Ovary (tissue), 9 donors: ENCODE data around the gene TIMP3. TPM values are rescaled to one million over a fixed set of nuclear protein-coding genes. Genes with fewer than 3 reads are reported as not detected.
A peak's percentile ranks its signal among the peaks of the same experiment; 100 is the strongest.

Source experiments
- DNase-seq, 5 donors: peaks; one replicate each; pipeline ENCODE4 v3.0.0-alpha.2; 2019 to 2020
- H3K27ac ChIP-seq, 2 donors: fragments of 200-600 bp; one replicate each; pipeline versions ENCODE4 v1.5.1 to v1.8.0; 2019 to 2022
- H3K27me3 ChIP-seq: fragments of 200-600 bp; one replicate; pipeline ENCODE4 v1.8.0; 2022
- H3K36me3 ChIP-seq: fragments of 200-600 bp; sonication (generic); one replicate; pipeline ENCODE4 v1.5.1; 2019
- H3K4me1 ChIP-seq: one replicate; pipeline ENCODE4 v1.8.1; 2013; ENCODE audit warnings: mild to moderate bottlenecking, moderate library complexity; ENCODE audit not compliant: insufficient read depth
- H3K4me3 ChIP-seq: fragments of 200-600 bp; sonication (generic); one replicate; pipeline ENCODE4 v1.5.1; 2017
- H3K9me3 ChIP-seq, 2 donors: fragments of 200-600 bp in 1 of 2; sonication (generic) in 1 of 2; one replicate each; pipeline versions ENCODE4 v1.5.1 to v1.8.1; 2013 to 2019; ENCODE audit warnings: mild to moderate bottlenecking in 1 of 2, moderate library complexity in 1 of 2
- EP300 ChIP-seq: sonication (generic); formaldehyde crosslinking; IDR thresholded peaks from one replicate; pipeline ENCODE4 v1.6.1; 2017; ENCODE audit warnings: antibody characterized with exemption
- POLR2A ChIP-seq: fragments of 450-650 bp; IDR thresholded peaks from one replicate; pipeline ENCODE4 v1.6.1; 2017; ENCODE audit warnings: antibody characterized with exemption, mild to moderate bottlenecking, moderate library complexity
- WGBS, 3 donors: extraction: QIAGEN DNeasy Blood & Tissue Kit in 1 of 3; methylation state at CpG; one replicate each; pipeline versions ENCODE4 v1.1.5 to v1.1.7; 2013 to 2017; 5-methylcytosine and 5-hydroxymethylcytosine counted together
- intact Hi-C, 4 donors: fragments of 100-400 bp; cut with DNase I; formaldehyde crosslinking; loops; one replicate each; pipeline versions ENCODE4 v1.11.0 to v1.15.1; 2022 to 2023
- polyA plus RNA-seq, 2 donors: library from polyadenylated mRNA; stranded (reverse); fragments of 200-250 nt in 1 of 2; fragments of 350-450 nt in 1 of 2; fragmentation: Illumina TruSeq in 1 of 2; extraction: RNeasy Lipid Tissue Mini Kit (QIAGEN cat#74804) in 1 of 2; gene quantifications; one replicate each; pipeline ENCODE4 v1.2.3, GENCODE V29; 2013 to 2014
- total RNA-seq, 7 donors: library from RNA; depleted of rRNA in 2 of 7; stranded (reverse); fragments of >200 nt in 2 of 7; fragmentation: NEBNext Ultra II Directional in 3 of 7; extraction: Animal tissue kit (Norgen Biotek cat#: 25700) in 3 of 7; gene quantifications; one replicate each; pipeline versions ENCODE4 v1.1.0 to v1.2.4, GENCODE V29; 2016 to 2023
- TF ChIP-seq, protein P1 (sequence below), 3 donors: fragments of 450-650 bp in 2 of 3; fragments of 200-600 bp in 1 of 3; IDR thresholded peaks; one replicate each; pipeline versions ENCODE4 v1.5.1 to v1.8.0; 2016 to 2022; ENCODE audit warnings: antibody characterized with exemption in 3 of 3, mild to moderate bottlenecking in 1 of 3
- donor health status: DM: no; HTN: no; CAD: no; lungs with moderate emphysema.
- donor health status: DM: no; HTN: no; CAD: no.
- donor health status: Bipolar disorder and iron deficiency.
- donor health status: DM: yes; HTN: yes; CAD: no.
- donor health status: DM: no; HTN: no; CAD: no.
- donor health status: DM: yes; HTN: yes; CAD: no.

The TIMP3 gene
- total and polyA plus RNA-seq, 9 donors, result 48.5 to 565 (median 121) TPM

DNA sequence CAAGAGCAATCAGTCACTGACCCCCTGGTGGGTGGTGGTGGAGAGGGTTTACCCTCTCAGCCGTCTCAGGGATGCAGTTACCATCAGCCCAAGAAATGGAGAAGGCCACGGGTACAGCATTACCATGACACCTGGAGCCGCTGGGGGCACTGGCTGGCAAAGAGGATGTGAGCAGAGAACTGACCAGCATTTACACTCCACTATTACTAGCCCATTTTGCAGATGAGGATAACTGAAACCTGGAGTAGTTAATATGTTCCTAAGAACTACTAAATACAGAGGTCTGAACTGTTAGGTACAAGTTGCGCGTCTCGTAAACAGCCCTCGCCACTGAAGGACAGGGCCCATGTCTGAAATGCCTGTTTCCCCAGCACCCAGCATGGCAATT, 79.0 kb downstream of the TIMP3 start:
- 68 to 84% (median 79%) methylated on average over 7 of the region's 7 CpGs for WGBS, 3 donors
- Histone ChIP-seq H3K4me3 (no peak overlapping the region), H3K36me3 (no peaks in the 10 kb centered on the region), H3K27me3 (no peaks in the 10 kb centered on the region), H3K4me1 (peaks cover 7% of the 10 kb centered on the region), H3K27ac (peak overlapping the region in 1 of 2 donors; percentile 25), H3K9me3 (no peaks in the 10 kb centered on the region)
- TF ChIP-seq, protein P1, sequence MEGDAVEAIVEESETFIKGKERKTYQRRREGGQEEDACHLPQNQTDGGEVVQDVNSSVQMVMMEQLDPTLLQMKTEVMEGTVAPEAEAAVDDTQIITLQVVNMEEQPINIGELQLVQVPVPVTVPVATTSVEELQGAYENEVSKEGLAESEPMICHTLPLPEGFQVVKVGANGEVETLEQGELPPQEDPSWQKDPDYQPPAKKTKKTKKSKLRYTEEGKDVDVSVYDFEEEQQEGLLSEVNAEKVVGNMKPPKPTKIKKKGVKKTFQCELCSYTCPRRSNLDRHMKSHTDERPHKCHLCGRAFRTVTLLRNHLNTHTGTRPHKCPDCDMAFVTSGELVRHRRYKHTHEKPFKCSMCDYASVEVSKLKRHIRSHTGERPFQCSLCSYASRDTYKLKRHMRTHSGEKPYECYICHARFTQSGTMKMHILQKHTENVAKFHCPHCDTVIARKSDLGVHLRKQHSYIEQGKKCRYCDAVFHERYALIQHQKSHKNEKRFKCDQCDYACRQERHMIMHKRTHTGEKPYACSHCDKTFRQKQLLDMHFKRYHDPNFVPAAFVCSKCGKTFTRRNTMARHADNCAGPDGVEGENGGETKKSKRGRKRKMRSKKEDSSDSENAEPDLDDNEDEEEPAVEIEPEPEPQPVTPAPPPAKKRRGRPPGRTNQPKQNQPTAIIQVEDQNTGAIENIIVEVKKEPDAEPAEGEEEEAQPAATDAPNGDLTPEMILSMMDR (IDR thresholded peaks at IDR 0.05), result no peak
- TF ChIP-seq POLR2A (no peak), EP300 (no peak)
- intact Hi-C loops, result loop anchor here in 1 of 4 donors (10.0 kb wide), 1 partner anchor 46 kb away; no protein-coding TSS in a partner anchor
- peak in 3 of 5 donors; percentile 33 to 39 (median 36) for DNase-seq

DNA sequence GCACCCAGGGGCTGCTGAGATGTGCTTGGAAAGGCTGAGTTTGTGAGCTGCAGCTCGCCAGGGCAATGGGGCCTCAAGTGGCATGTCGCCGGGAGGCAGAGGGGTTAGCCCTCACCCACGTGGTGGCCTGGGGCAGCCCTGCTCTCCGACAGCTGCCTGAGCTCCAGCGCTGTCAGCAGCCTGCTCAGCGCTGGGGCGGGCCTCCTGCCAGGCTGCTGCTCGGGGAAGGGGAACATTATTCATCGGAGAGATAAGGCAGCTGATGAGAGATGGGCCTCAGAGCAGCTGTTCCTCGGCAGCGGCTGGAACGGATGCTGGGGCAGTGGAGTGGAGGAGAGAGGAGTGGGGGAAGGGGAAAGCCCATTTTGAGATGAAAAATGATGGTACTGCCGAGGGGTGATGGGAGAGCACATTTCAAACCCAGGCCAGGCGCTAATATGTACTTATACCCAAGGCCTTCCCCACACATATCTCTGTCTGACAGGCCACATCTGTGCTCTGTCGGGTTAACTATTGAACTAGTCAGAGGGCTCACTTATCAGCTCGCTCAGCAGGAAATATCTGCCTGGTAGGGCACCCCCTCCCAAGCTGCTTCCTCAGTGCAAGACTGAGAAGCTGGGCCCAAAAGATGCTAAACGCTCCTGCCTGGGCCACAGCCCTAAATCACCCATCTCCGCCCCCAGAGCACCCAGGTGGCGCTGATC, 79.5 kb downstream of the TIMP3 start:
- Histone ChIP-seq H3K4me3 (no peak overlapping the region), H3K9me3 (no peaks in the 10 kb centered on the region), H3K4me1 (peaks cover 7% of the 10 kb centered on the region), H3K27ac (peak overlapping the region in 1 of 2 donors; percentile 25), H3K27me3 (no peaks in the 10 kb centered on the region), H3K36me3 (no peaks in the 10 kb centered on the region)
- peak; percentile 88 to 94 (median 91) for DNase-seq
- 12 to 17% (median 13%) methylated on average over 16 to 20 of the region's 20 CpGs for WGBS, 3 donors
- TF ChIP-seq, protein P1 (IDR thresholded peaks at IDR 0.05), result no peak
- TF ChIP-seq POLR2A (no peak), EP300 (no peak)
- intact Hi-C loops, result loop anchor here in 1 of 4 donors (10.0 kb wide), 1 partner anchor 46 kb away; no protein-coding TSS in a partner anchor

DNA sequence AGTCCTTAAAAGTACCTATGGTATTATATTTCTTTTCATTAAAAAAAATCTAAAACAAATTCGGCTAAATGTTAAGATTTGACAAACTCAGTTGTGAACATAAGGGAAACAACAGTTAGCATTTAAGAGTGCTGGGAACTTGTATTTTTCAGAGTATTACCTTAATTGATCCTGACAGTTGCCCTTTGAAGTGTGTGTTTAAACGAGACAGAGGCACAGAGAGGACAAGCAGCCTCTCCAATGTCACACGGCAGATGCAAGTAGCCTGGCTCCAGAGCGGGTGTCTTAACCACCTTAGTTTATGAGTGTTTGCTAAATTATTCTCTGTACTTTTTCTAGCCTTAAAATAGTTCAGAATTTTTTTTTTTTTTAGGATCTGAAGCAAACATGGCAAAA, 80.9 kb downstream of the TIMP3 start:
- no peak for TF ChIP-seq EP300
- TF ChIP-seq, protein P1 (IDR thresholded peaks at IDR 0.05), result no peak
- TF ChIP-seq POLR2A, result no peak
- no peak for DNase-seq
- Histone ChIP-seq H3K4me3 (no peak overlapping the region), H3K36me3 (no peaks in the 10 kb centered on the region), H3K27ac (no peak overlapping the region), H3K27me3 (no peaks in the 10 kb centered on the region), H3K9me3 (no peaks in the 10 kb centered on the region), H3K4me1 (peaks cover 7% of the 10 kb centered on the region)
- 83 to 93% (median 84%) methylated on average over 4 of the region's 4 CpGs for WGBS, 3 donors
- intact Hi-C loops, result loop anchor here in 1 of 4 donors (10.0 kb wide), 1 partner anchor 48 kb away; no protein-coding TSS in a partner anchor

DNA sequence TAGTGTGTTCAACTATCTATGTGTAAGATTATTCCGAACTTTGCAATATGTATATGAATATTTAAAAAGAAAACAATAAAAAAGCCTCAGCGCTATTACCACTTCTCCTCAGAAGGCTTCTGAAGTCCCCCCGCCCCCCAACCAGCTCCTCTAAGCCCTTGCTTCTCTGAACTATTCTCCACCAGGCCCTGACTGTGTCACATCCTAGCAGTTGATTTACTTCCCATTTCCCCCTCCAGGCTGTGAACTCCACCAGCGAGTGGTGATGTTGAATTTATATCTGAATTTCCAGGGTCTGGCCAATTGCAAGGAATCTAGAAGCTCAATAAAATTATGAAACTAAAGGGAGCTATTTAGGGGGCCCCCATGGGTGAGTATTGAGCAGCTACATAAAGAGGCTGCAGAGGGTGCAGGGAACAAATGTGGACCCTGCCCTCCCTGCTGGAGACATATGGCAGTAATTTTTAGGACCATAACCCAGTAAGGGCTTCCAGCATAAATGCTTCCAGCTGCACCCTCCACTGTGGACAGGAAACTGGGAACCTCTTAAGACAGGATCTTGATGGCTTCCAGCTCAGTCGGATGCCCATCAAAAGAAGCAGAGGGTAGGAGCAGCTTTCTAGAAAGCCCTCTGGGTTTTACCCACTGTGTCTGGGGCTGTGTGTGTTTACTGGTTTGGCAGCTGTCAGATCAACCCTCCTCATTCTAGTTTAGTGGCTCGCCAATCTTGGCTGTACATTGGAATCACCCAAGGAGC, 81.4 kb downstream of the TIMP3 start:
- DNase-seq, result no peak
- H3K4me1 ChIP-seq, result peaks cover 7% of the 10 kb centered on the region
- H3K36me3 ChIP-seq, result no peaks in the 10 kb centered on the region
- no peaks in the 10 kb centered on the region for H3K27me3 ChIP-seq
- no peak overlapping the region for H3K27ac ChIP-seq
- H3K4me3 ChIP-seq, result no peak overlapping the region
- no peaks in the 10 kb centered on the region for H3K9me3 ChIP-seq
- TF ChIP-seq, protein P1 (IDR thresholded peaks at IDR 0.05), result no peak
- TF ChIP-seq EP300 (no peak), POLR2A (no peak)
- intact Hi-C loops, result loop anchor here in 1 of 4 donors (10.0 kb wide), 1 partner anchor 48 kb away; no protein-coding TSS in a partner anchor
- 90 to 93% (median 91%) methylated on average over 6 of the region's 6 CpGs for WGBS, 3 donors
